ENCODE measurements around the gene BMPR1A.

DNA sequence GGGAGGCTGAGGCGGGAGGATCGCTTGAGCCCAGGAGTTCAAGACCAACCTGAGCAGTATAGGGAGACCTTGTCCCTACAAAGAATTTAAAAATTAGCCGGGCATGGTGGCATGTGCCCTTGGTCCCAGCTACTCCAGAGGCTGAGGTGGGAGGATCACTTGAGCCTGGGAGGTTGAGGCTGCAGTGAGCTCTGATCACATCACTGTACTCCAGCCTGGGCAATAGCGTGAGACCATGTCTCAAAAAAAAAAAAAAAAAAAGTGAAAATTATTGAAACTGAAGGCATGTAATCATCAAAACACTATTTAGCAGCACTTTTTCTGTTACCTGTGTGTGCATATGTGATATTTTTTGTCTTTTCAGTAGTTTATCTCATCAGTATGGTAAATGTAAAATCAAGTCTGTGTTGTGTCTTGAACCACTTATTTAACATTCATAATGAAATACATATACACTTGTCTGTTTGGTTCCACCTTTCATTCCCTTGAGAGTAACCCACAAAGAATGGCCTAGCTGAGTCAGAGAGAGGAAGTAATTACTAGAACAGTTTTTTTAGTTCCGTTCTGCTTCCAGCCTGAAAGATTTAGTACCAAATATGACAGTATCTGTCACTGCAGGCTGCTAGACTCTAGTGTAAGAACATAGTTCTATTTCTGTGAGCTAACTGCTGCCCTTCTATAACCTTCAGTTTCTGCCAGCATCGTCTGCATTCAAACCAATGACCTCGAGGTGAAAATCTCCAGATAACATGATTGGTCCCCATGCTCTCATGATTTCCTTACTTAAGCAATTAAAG is 132.4 kb downstream of the BMPR1A start:
- TF ChIP-seq, protein P1, sequence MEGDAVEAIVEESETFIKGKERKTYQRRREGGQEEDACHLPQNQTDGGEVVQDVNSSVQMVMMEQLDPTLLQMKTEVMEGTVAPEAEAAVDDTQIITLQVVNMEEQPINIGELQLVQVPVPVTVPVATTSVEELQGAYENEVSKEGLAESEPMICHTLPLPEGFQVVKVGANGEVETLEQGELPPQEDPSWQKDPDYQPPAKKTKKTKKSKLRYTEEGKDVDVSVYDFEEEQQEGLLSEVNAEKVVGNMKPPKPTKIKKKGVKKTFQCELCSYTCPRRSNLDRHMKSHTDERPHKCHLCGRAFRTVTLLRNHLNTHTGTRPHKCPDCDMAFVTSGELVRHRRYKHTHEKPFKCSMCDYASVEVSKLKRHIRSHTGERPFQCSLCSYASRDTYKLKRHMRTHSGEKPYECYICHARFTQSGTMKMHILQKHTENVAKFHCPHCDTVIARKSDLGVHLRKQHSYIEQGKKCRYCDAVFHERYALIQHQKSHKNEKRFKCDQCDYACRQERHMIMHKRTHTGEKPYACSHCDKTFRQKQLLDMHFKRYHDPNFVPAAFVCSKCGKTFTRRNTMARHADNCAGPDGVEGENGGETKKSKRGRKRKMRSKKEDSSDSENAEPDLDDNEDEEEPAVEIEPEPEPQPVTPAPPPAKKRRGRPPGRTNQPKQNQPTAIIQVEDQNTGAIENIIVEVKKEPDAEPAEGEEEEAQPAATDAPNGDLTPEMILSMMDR (conservative IDR thresholded peaks at IDR 0.05; ENCODE audit: low read length), result no peak
- no peak for TF ChIP-seq EZH2phosphoT487 (IDR thresholded peaks at IDR 0.05; ENCODE audit: borderline replicate concordance)

All from Loucy (cell line).